NCI-H510A treated with DMSO at 0.1 percent for 48 hours (cell line): ENCODE results near the gene ANXA3.
"Not testable (repeated sequence)": the region's sequence is repeated elsewhere in the genome, so short reads cannot be mapped to it uniquely, and the experiment has no call there.

ENCODE experiments used
- DNase-seq: peaks from one replicate; lab custom pipeline; 2025; lab: John Stamatoyannopoulos, UW

The ANXA3 gene

GRCh38 chr4:78543424-78544125 lies 8.0 kb upstream of the ANXA3 start:
- DNase-seq: no peak

GRCh38 chr4:78544678-78545077 lies 6.9 kb upstream of the ANXA3 start:
- DNase-seq: no peak

- no peak for DNase-seq
Observed at GRCh38 chr4:78545275-78546246, 6.0 kb upstream of the ANXA3 start.

- DNase-seq: not testable (repeated sequence)
Observed at GRCh38 chr4:78547899-78548298, 3.7 kb upstream of the ANXA3 start.

GRCh38 chr4:78548889-78549288 lies 2.7 kb upstream of the ANXA3 start:
- DNase-seq: not testable (repeated sequence)

- DNase-seq: no peak
Observed at GRCh38 chr4:78552389-78553042, 946 bp downstream of the ANXA3 start.

GRCh38 chr4:78553043-78553396 lies 1.4 kb downstream of the ANXA3 start:
- no peak for DNase-seq

- DNase-seq: no peak
Observed at GRCh38 chr4:78553529-78554060, 2.0 kb downstream of the ANXA3 start.

GRCh38 chr4:78556665-78557064 lies 5.1 kb downstream of the ANXA3 start:
- no peak for DNase-seq

GRCh38 chr4:78557841-78558240 lies 6.3 kb downstream of the ANXA3 start:
- DNase-seq: no peak

- DNase-seq: no peak
Observed at GRCh38 chr4:78558410-78558809, 6.8 kb downstream of the ANXA3 start.

GRCh38 chr4:78560296-78560963 lies 8.9 kb downstream of the ANXA3 start:
- DNase-seq: no peak

- DNase-seq: no peak
Observed at GRCh38 chr4:78561677-78562076, 10.1 kb downstream of the ANXA3 start.

- DNase-seq: no peak
Observed at GRCh38 chr4:78562687-78563086, 11.1 kb downstream of the ANXA3 start.

- no peak for DNase-seq
Observed at GRCh38 chr4:78565971-78566372, 14.4 kb downstream of the ANXA3 start.

- DNase-seq: peak; percentile 39
Observed at GRCh38 chr4:78566834-78567499, 15.4 kb downstream of the ANXA3 start.

GRCh38 chr4:78567500-78568060 lies 16.0 kb downstream of the ANXA3 start:
- DNase-seq: no peak

- DNase-seq: no peak
Observed at GRCh38 chr4:78568640-78569305, 17.2 kb downstream of the ANXA3 start.

- DNase-seq: no peak
Observed at GRCh38 chr4:78569306-78569821, 17.8 kb downstream of the ANXA3 start.

- DNase-seq: no peak
Observed at GRCh38 chr4:78570117-78570516, 18.5 kb downstream of the ANXA3 start.
